Endothelial cell of umbilical vein (primary cell): Measurements from ENCODE around the gene ANGPTL7. TPM values are rescaled to one million over a fixed set of nuclear protein-coding genes. Genes with fewer than 3 reads are reported as not detected.

ENCODE experiments used
- BruUV-seq: library from RNA; stranded (reverse); fragments of 400-500 nt; replicated peaks from 2 replicates; lab custom pipeline; 2021; lab: Mats Ljungman, UMichigan
- CTCF ChIA-PET: fragments of 300-600, 350-600 bp; sonication (Branson Sonifier 250); formaldehyde crosslinking; loops from one replicate; lab custom pipeline; 2021; ENCODE audit warnings: antibody characterized with exemption, inconsistent platforms; lab: Charles Lee
- POLR2A ChIA-PET: fragments of 300-600, 350-600 bp; sonication (Branson Sonifier 250); formaldehyde crosslinking; loops from one replicate; lab custom pipeline; 2021; ENCODE audit warnings: antibody characterized with exemption, inconsistent platforms; lab: Charles Lee
- DNase-seq: peaks from one replicate; pipeline ENCODE4 v3.0.0-alpha.2; 2011; ENCODE audit warnings: low read depth, low spot score
- FAIRE-seq: peaks from 2 replicates; lab custom pipeline; 2011; peaks lifted over from hg19 to GRCh38; lab: Jason Lieb, UNC
- H2AFZ ChIP-seq: 2 replicates; pipeline ENCODE4 v1.6.0; 2012; ENCODE audit warnings: low read depth, low read length, control low read depth, inconsistent platforms
- H3K27ac ChIP-seq: 2 replicates; pipeline ENCODE4 v1.5.1; 2011; ENCODE audit warnings: low read depth, mild to moderate bottlenecking, control low read depth, low read length, moderate library complexity; ENCODE audit not compliant: insufficient read depth
- H3K27me3 ChIP-seq, 2 experiments: 2 replicates each; pipeline versions ENCODE4 v1.6.0 to v1.6.1; 2011; ENCODE audit warnings: low read length in 2 of 2, mixed read lengths in 1 of 2; ENCODE audit not compliant: control insufficient read depth in 2 of 2, insufficient read depth in 2 of 2
- H3K36me3 ChIP-seq, 2 experiments: 2 replicates in 1 of 2; 3 replicates in 1 of 2; pipeline ENCODE4 v1.5.1; 2011; ENCODE audit warnings: low read length in 2 of 2, mild to moderate bottlenecking in 1 of 2, moderate library complexity in 1 of 2; ENCODE audit not compliant: control insufficient read depth in 2 of 2, insufficient read depth in 2 of 2; ENCODE audit errors: extremely low read depth in 1 of 2
- H3K4me1 ChIP-seq: 3 replicates; pipeline ENCODE4 v1.5.1; 2011; ENCODE audit warnings: mild to moderate bottlenecking, low read length; ENCODE audit not compliant: control insufficient read depth, insufficient read depth; ENCODE audit errors: extremely low read depth
- H3K4me2 ChIP-seq: 2 replicates; pipeline ENCODE4 v1.6.1; 2011; ENCODE audit warnings: low read length, control low read depth, mixed read lengths; ENCODE audit not compliant: insufficient read depth
- H3K4me3 ChIP-seq, 3 experiments: fragments of 200-600 bp in 1 of 3; sonication (generic), shearing (Covaris generic) in 1 of 3; replicated peaks in 1 of 3; 2 replicates each; pipeline ENCODE4 v1.5.1; 2011 to 2016; ENCODE audit warnings: control low read depth in 3 of 3, low read length in 3 of 3, mild to moderate bottlenecking in 2 of 3, inconsistent platforms in 1 of 3, low read depth in 1 of 3, moderate library complexity in 1 of 3; ENCODE audit not compliant: insufficient read depth in 1 of 3
- H3K79me2 ChIP-seq: 2 replicates; pipeline ENCODE4 v1.6.0; 2012; ENCODE audit warnings: low read length, inconsistent platforms; ENCODE audit not compliant: control insufficient read depth, insufficient read depth
- H3K9ac ChIP-seq: replicated peaks from 2 replicates; pipeline ENCODE3; 2011; ENCODE audit warnings: low read length, control low read depth; ENCODE audit not compliant: insufficient read depth; ENCODE audit errors: extremely low read depth
- H3K9me1 ChIP-seq: replicated peaks from 3 replicates; pipeline ENCODE4 v1.6.0; 2011; ENCODE audit warnings: mild to moderate bottlenecking, low read length; ENCODE audit not compliant: control insufficient read depth, insufficient read depth; ENCODE audit errors: extremely low read depth
- H3K9me3 ChIP-seq: replicated peaks from 2 replicates; pipeline ENCODE4 v1.5.1; 2012; ENCODE audit warnings: low read length, inconsistent platforms; ENCODE audit not compliant: control insufficient read depth, insufficient read depth
- H4K20me1 ChIP-seq: replicated peaks from 2 replicates; pipeline ENCODE3; 2011; ENCODE audit warnings: mild to moderate bottlenecking, low read length; ENCODE audit not compliant: control insufficient read depth, insufficient read depth; ENCODE audit errors: extremely low read depth
- CTCF ChIP-seq, 2 donors: IDR thresholded peaks; 1 replicate in 1 of 2; 2 replicates in 1 of 2; pipeline ENCODE4 v1.5.1; 2011; ENCODE audit warnings: low read length in 2 of 2, mild to moderate bottlenecking in 2 of 2, moderate library complexity in 2 of 2, control low read depth in 1 of 2, inconsistent platforms in 1 of 2, low read depth in 1 of 2; ENCODE audit not compliant: insufficient read depth in 1 of 2; ENCODE audit errors: extremely low read depth in 1 of 2
- EZH2 ChIP-seq: IDR thresholded peaks from 2 replicates; pipeline ENCODE4 v1.6.1; 2012; ENCODE audit warnings: borderline replicate concordance, low read depth, mild to moderate bottlenecking, moderate library complexity, low read length, inconsistent platforms; ENCODE audit not compliant: severe bottlenecking
- FOS ChIP-seq: IDR thresholded peaks from 2 replicates; pipeline ENCODE4 v1.6.1; 2011; ENCODE audit warnings: mild to moderate bottlenecking, low read length, moderate library complexity, borderline replicate concordance; ENCODE audit not compliant: insufficient read depth
- GATA2 ChIP-seq: IDR thresholded peaks from 2 replicates; pipeline ENCODE4 v1.7.0; 2011; ENCODE audit warnings: low read depth, mild to moderate bottlenecking, moderate library complexity, mixed read lengths, low read length; ENCODE audit not compliant: insufficient read length, insufficient read depth
- JUN ChIP-seq: IDR thresholded peaks from 2 replicates; pipeline ENCODE4 v1.6.1; 2011; ENCODE audit warnings: borderline replicate concordance, low read depth; ENCODE audit not compliant: insufficient read length, insufficient read depth
- MAX ChIP-seq: IDR thresholded peaks from 2 replicates; pipeline ENCODE4 v1.6.1; 2011; ENCODE audit not compliant: insufficient read depth, insufficient read length
- MYC ChIP-seq: IDR thresholded peaks from one replicate; pipeline ENCODE4 v1.6.1; 2011; ENCODE audit warnings: mild to moderate bottlenecking, low read depth, low read length
- POLR2A ChIP-seq: IDR thresholded peaks from 2 replicates; pipeline ENCODE4 v1.6.1; 2012; ENCODE audit warnings: low read depth, mild to moderate bottlenecking, control low read depth, low read length
- POLR2AphosphoS5 ChIP-seq: IDR thresholded peaks from 2 replicates; pipeline ENCODE4 v1.6.1; 2012; ENCODE audit warnings: low read depth, mild to moderate bottlenecking, control low read depth, low read length, moderate library complexity; ENCODE audit not compliant: insufficient read depth
- dilution Hi-C: fragments of 300-500 bp; cut with MboI; formaldehyde crosslinking; loops from one replicate; pipeline ENCODE4 v1.15.0; 2019; ENCODE audit warnings: low sequenced_read_pairs; ENCODE audit not compliant: extremely low pct_ligation_motif_present
- intact Hi-C: fragments of 100-400 bp; cut with micrococcal nuclease; formaldehyde crosslinking; loops from one replicate; pipeline ENCODE4 v1.10.0; 2022
- polyA plus RNA-seq, 4 experiments: library from polyadenylated mRNA; depleted of rRNA in 3 of 4; stranded (reverse) in 3 of 4; unstranded in 1 of 4; fragments of >200 nt; gene quantifications; 2 replicates each; pipeline versions ENCODE4 v1.2.1 to v1.2.3, GENCODE V29; 2011 to 2012; ENCODE audit warnings: missing spikeins in 1 of 4
- total RNA-seq: library from RNA; stranded (reverse); gene quantifications from 2 replicates; pipeline ENCODE4 v1.2.3, GENCODE V29; 2021

The ANGPTL7 gene
- total and polyA plus RNA-seq, 2 donors (not counting 3 experiments of a cell fraction or from before 2014, with no cell fraction given): not detected

GRCh38 chr1:11187931-11188330 lies 1.2 kb upstream of the ANGPTL7 start:
- H3K27me3 ChIP-seq: no peaks in the 10 kb centered on the region
- no peak overlapping the region for H3K4me2 ChIP-seq
- POLR2A ChIA-PET: no interaction called here
- DNase-seq (no peak), FAIRE-seq (no peak)
- TF ChIP-seq POLR2AphosphoS5 (no peak), GATA2 (no peak), JUN (no peak), POLR2A (no peak), MYC (no peak), EZH2 (no peak), FOS (no peak), CTCF (IDR thresholded peaks at IDR 0.05; ENCODE audit: extremely low read depth in 1 of 2, insufficient read depth in 1 of 2, low read depth in 1 of 2, low read length in 2 of 2) (no peak), MAX (no peak)
- no peak overlapping the region for H3K27ac ChIP-seq
- H2AFZ ChIP-seq: no peak overlapping the region
- H3K9me1 ChIP-seq: no peaks in the 10 kb centered on the region
- H3K4me3 ChIP-seq: no peak overlapping the region
- H3K9ac ChIP-seq: no peak overlapping the region
- CTCF ChIA-PET: interaction anchor here (1.0 kb wide), 1 partner anchor 151 kb away, joined by 3 read pairs; no protein-coding TSS in a partner anchor
- H3K36me3 ChIP-seq: peaks cover 18 to 21% of the 10 kb centered on the region in 2 experiments
- H3K79me2 ChIP-seq: no peaks in the 10 kb centered on the region
- dilution Hi-C loops: no loop called here
- BruUV-seq: no TSS peak
- no peaks in the 10 kb centered on the region for H3K4me1 ChIP-seq
- H4K20me1 ChIP-seq: no peaks in the 10 kb centered on the region
- intact Hi-C loops: no loop called here
- H3K9me3 ChIP-seq: no peaks in the 10 kb centered on the region
